CD4-positive, alpha-beta T cell treated with Interleukin-17A for 1 hour (primary cell): Measurements from ENCODE around the gene PDE6A.
A peak's percentile ranks its signal among the peaks of the same experiment; 100 is the strongest.
"Not testable (repeated sequence)": the region's sequence is repeated elsewhere in the genome, so short reads cannot be mapped to it uniquely, and the experiment has no call there.

Source experiments
- DNase-seq: peaks from one replicate; pipeline ENCODE4 v3.0.0-alpha.2; 2020

PDE6A gene

DNA sequence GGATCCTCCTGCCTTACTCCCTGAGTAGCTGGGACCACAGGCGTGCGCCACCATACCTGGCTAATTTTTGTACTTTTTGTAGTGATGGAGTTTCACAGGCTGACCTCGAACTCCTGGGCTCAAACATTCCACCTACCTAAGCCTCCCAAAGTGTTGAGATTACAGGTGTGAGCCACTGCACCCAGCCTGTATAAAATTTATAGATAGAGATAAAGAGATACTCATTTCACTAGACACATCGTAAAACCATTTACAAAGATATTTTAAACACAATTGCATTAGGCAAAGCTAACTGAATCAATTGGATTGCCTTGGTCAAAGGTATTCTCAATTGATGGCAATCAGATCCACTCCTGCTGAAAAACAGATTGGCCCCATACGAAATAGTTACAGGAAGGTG is 52.0 kb downstream of the PDE6A start:
- DNase-seq = no peak

- no peak for DNase-seq
These were observed 56.3 kb downstream of the PDE6A start for GRCh38 chr5:149888280-149888679.

DNA sequence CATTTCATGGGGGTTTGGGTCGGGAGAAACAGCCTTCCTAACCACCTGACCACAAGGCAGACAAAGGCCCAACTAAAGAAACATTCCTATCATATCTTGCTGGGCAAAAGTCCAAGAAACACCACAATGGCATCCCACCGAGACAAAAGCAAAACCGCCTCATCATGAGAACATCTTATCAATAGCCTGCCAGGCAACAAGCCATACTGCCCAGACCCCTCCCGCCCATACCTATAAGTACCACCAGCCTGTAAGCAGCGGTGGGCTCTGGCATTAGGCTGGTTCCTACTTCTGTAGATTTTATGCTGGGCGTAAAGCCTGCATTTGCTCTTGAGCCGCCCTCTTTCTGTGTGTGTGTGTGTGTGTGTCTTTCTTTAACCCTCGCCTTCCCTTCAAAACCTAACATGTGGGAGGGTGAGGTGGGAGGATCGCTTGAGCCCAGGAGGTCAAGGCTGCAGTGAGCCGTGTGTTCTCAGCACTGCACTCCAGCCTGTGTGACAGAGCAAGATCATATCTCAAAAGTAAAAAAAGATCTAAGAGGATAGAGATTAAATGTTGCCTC is 56.9 kb downstream of the PDE6A start:
- DNase-seq = no peak

DNA sequence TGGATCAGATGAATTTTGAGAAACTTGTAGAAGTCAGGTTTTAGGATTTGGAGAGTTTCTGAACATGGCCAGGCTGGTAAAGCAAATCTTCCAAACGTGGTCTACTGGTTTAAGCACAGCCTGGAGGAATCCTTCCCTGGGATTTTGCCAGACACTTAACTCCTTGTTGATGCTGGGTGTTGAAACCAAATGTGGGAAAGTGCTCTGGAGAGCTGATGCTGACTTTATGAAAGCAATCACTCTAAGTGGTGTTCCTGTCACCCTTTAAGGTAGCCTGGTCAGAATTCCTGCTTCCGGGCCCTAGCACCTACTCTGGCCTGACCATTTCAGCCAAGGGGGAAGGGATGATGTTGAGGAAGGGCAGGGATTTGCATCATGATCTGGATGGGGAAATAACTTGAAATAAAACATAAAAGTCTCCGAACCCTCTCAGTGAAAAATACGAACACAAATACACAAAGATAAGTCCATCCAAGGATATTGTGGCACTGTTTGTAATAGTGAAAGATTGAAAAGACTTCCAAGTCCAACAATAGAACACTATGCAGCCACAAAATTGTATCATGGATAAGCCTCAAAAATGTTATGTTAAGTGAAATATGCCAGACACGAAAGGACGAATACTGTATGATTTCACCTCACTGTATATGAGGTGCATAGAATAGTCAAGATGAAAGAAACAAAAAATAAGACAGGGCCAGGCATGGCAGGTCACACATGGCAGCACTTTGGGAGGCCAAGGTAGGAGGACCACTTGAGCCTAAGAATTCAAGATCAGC is 57.7 kb downstream of the PDE6A start:
- DNase-seq = no peak

- no peak for DNase-seq
These were observed 58.5 kb downstream of the PDE6A start for GRCh38 chr5:149886060-149886459.

DNA sequence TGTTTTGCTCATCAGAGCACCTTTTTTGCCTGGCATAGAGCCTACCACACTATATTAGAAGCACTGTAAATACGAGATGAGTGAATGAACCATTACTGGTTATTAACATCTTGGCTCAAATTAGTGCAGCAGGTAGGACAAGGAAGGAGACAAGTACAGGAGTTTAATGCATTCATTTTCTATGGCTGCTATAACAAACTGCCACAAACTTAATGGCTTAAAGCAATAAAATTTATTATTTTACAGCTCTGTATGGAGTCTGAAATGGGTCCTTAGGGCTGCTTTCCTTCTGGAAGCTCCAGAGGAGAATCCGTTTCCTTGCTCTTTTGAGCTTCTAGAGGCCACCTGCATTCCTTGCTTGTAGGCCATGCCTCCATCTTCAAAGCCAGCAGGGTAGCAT is 59.1 kb downstream of the PDE6A start:
- no peak for DNase-seq

- no peak for DNase-seq
These were observed 61.0 kb downstream of the PDE6A start for GRCh38 chr5:149883550-149883949.

- not testable (repeated sequence) for DNase-seq
These were observed 62.0 kb downstream of the PDE6A start for GRCh38 chr5:149882633-149883032.

GRCh38 chr5:149881874-149882273 is 62.7 kb downstream of the PDE6A start:
- DNase-seq = no peak

DNA sequence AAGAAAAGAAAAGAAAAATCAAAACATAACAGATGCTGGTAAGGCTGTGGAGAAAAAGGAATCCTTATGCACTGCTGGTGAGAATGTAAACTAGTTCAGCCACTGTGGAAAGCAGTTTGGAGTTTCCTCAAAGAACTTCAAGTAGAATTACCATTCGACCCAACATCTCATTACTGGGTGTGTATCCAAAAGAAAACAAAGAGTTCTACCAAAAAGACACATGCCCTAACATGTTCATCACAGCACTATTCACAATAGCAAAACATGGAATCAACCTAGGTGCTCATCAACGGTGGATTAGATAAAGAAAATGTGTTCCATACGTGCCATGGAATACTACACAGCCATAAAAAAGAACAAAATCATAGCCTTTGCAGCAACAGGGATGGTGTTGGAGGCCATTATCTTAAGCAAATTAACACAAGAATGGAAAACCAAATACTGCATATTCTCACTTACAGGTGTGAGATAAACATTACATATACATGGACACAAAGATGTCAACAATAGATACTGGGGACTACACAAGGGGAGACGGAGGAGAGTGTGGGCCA is 63.4 kb downstream of the PDE6A start:
- DNase-seq = no peak

GRCh38 chr5:149879593-149879992 is 65.0 kb downstream of the PDE6A start:
- not testable (repeated sequence) for DNase-seq

DNA sequence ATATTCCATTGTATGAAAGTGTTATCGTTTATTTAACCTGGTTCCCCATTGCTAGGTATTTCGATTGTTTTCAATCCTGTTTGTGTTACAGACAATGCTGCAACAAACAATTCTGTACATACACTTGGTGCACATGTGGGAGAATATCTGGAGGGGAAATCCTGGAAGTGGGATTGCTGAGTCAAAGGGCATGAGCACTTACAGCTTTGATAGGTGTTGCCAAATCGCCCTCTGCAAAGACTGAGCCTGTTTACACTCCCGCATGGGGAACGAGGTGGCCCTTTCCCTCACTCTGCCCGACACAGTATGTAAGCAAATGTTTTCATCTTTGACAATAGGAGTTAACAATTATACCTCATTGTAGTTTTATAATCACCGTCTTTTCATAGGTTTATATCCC is 66.2 kb downstream of the PDE6A start:
- DNase-seq = no peak

GRCh38 chr5:149873896-149874295 is 70.7 kb downstream of the PDE6A start:
- no peak for DNase-seq

DNA sequence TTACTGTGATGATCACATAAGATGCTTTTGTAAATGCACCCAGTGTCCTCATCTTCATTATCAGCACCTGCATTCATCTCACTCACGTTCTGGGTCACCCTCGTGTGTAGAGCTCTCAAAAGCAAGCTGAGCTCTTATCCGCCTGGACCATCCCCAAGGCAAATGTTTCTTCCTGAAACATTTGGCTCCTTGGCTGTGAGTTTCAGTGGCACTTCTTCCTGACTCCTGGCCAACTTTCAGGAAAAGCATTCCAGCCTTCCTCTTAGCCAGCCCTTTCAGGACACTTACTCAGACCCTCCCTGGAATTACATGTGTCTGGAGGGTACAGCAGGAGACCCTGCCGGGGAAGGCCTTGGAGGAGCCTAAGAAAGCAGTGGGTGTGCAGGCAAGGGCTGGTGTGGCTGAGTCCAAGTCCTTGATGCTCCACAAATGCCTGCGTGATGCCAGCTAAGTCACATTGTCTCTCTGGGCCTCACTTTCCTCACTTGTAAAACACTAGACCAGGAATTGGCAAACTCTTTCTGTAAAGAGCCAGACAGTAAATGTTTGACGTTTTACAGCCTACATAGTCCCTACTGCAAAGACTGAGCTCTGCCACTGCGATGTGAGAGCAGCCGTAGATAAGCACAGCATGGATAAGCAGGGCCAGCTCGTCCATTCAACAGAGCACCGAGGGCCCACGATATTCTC is 72.1 kb downstream of the PDE6A start:
- DNase-seq = no peak

- DNase-seq = no peak
These were observed 73.1 kb downstream of the PDE6A start for GRCh38 chr5:149871471-149871870.

DNA sequence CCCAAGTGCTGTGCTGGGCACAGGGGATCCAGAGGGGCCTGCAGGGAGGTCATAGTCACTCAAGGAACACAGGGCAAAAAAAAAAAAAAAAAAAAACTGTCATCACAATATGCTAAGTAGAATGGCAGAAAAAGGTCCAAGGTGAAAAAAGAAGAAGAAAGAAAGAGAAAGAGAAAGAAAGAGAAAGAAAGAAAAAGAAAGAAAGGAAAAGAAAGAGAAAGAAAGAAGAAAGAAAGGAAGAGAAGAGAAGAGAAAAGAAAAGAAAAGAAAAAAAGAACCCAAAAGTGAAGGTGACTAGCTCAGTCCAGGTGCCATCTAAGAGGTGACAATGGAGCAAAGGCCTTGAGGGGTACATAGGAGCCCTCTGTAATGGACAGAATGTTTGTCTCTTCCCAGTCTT is 73.9 kb downstream of the PDE6A start:
- DNase-seq = no peak

DNA sequence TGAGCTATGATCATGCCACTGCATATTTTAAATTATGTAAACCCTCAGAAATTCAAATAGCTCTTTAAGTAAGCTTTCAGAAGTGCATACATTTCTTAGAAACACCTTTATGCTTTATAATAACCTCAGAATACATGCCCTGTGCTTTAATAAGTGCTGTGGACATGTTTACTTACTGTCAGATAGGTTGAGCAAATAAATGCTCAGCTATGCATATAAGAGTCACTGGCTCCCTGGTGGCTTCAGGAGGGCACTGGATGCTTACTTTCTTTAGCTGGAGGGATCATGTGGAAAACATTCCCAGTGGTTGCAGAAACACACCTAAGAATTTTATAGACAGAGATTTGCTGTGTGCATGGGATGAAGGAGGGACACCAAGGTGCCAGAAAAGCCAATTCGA is 74.4 kb downstream of the PDE6A start:
- no peak for DNase-seq

DNA sequence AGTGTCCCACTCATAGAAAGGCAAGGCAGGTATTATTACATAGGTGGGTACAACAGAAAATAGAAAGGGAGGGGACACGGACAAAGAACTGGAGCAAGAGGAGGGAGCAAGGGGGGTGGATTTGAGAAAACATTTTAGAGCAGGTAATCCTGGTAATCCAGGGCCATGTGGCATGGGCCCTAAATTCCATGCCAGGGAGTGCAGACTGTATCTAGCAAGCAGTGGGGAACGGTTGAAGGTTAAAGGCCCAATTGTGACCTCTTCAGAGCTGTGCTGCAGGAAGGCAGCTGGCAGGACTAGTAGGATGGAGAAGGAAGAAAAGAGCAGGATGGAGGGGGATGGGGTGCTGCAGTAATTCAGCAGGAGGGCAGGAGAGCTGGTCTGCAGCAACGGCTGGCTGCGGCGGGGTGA is 75.2 kb downstream of the PDE6A start:
- DNase-seq = no peak

- DNase-seq = no peak
These were observed 78.8 kb downstream of the PDE6A start for GRCh38 chr5:149865746-149866145.

- DNase-seq = no peak
These were observed 80.8 kb downstream of the PDE6A start for GRCh38 chr5:149863830-149864229.

DNA sequence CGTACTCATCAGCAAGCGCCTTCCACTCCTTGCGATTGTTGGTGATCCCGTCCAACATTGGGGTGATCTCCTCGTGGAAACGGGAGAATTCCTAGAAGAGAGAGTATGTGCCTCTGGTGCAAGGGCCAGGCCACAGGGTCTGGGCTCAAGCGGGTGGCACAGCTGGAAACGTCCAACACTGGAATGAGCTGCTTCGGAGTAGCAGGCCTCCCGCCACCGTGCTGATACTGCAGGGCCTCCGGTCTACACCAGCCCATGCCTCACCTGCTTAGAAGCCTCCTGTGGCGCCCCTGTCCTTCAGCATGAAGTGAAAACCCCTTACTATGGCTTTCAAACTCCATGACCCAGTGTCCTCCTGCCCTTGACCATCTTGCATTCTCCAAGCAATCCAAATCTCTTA is 81.4 kb downstream of the PDE6A start:
- DNase-seq = no peak

DNA sequence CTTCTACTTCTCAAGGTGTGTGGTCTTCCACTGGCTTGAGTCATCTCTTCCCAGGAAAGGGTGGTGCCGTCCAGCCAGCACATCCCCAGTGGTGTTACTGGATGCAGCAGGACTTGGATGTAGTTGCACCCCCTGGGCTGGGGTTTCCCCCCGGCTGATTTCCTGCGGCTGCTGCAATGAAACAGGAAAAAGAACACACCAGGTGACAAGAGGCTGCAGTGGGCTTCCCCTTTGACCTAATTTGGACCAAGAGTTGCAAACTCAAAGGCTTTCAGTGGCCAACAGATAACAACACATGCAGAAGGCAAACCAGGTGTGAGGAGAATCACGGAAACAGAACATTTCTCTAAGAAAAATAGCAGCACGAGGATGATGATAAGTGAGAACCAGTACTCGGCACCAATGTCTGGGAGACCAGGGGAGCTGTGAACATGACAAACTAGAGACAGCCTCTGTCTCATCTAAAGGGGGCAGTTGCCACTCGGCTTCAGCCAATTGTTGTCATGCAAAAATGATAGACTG is 83.7 kb downstream of the PDE6A start:
- peak; percentile 25 for DNase-seq

DNA sequence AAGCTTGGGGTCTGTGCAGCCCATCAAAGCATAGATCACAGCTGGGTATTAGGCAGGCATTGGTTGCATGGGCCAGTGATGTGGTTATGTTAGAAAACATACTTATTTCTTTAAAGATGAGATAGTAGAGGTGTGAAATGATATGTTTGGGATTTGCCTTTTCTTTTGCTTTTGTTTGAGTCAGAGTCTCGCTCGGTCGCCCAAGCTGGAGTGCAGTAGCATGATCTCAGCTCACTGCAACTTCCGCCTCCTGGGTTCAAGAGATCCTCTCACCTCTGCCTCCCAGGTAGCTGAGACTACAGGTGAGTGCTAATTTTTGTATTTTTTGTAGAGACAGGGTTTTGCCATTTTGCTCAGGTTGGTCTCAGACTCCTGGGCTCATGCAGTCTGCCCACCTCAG is 84.8 kb downstream of the PDE6A start:
- no peak for DNase-seq

DNA sequence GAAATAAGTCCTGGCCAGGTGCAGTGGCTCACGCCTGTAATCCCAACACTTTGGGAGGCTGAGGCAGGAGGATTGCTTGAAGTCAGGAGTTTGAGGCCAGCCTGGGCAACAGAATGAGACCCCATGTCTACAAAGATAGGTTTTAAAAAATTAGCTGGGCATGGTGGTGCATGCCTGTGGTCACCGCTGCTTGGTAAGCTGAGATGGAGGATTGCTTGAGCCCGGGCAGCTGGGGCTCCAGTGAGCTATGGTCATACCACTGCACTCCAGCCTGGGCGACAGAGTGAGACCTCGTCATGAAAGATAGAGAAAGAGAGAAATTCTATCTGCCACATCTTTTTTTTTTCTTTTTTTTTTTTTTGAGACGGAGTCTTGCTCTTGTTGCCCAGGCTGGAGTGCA is 86.1 kb downstream of the PDE6A start:
- DNase-seq = not testable (repeated sequence)
